ENCODE results near the gene AGMO. TPM values are rescaled to one million over a fixed set of nuclear protein-coding genes. Genes with fewer than 3 reads are reported as not detected.

Gene AGMO
- total and polyA plus RNA-seq, 4 donors = 21.6 to 46.6 (median 31.6) TPM

DNA sequence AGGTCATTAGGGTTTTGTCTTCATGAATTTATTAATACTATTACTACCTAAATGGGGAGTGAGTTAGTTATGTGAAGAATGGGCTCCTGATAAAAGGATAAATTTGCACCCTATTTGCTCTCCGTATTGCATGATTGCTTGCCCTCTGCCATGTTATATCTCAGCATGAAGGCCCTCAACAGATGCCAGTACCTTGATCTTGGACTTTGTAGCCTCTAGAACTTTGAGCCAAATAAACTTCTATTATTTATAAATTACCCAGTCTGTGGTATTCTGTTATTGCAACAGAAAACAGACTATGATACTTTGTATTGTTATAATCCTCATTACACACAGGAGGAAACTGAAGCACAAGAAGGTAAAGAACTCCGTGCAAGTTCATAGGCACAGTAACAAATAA lies 150.8 kb downstream of the AGMO start:
- TF ChIP-seq HNF4A (conservative IDR thresholded peaks at IDR 0.05) = peak; percentile 69 to 77
- no peak for TF ChIP-seq FOXA1 (IDR thresholded peaks at IDR 0.05)
- TF ChIP-seq NR2F2 (IDR thresholded peaks at IDR 0.05) = no peak
- no peak for TF ChIP-seq EGR1 (IDR thresholded peaks at IDR 0.05; ENCODE audit: low read depth in 2 of 2)
- TF ChIP-seq, protein P1, sequence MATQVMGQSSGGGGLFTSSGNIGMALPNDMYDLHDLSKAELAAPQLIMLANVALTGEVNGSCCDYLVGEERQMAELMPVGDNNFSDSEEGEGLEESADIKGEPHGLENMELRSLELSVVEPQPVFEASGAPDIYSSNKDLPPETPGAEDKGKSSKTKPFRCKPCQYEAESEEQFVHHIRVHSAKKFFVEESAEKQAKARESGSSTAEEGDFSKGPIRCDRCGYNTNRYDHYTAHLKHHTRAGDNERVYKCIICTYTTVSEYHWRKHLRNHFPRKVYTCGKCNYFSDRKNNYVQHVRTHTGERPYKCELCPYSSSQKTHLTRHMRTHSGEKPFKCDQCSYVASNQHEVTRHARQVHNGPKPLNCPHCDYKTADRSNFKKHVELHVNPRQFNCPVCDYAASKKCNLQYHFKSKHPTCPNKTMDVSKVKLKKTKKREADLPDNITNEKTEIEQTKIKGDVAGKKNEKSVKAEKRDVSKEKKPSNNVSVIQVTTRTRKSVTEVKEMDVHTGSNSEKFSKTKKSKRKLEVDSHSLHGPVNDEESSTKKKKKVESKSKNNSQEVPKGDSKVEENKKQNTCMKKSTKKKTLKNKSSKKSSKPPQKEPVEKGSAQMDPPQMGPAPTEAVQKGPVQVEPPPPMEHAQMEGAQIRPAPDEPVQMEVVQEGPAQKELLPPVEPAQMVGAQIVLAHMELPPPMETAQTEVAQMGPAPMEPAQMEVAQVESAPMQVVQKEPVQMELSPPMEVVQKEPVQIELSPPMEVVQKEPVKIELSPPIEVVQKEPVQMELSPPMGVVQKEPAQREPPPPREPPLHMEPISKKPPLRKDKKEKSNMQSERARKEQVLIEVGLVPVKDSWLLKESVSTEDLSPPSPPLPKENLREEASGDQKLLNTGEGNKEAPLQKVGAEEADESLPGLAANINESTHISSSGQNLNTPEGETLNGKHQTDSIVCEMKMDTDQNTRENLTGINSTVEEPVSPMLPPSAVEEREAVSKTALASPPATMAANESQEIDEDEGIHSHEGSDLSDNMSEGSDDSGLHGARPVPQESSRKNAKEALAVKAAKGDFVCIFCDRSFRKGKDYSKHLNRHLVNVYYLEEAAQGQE (IDR thresholded peaks at IDR 0.05) = no peak
- no peak for TF ChIP-seq TAF1 (conservative IDR thresholded peaks at IDR 0.05)
- TF ChIP-seq, protein P2, sequence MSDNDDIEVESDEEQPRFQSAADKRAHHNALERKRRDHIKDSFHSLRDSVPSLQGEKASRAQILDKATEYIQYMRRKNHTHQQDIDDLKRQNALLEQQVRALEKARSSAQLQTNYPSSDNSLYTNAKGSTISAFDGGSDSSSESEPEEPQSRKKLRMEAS (IDR thresholded peaks at IDR 0.05) = no peak
- TF ChIP-seq RAD21 (IDR thresholded peaks at IDR 0.05) = no peak
- peak; percentile 10 for TF ChIP-seq HNF4G (IDR thresholded peaks at IDR 0.05)
- TF ChIP-seq, protein P3, sequence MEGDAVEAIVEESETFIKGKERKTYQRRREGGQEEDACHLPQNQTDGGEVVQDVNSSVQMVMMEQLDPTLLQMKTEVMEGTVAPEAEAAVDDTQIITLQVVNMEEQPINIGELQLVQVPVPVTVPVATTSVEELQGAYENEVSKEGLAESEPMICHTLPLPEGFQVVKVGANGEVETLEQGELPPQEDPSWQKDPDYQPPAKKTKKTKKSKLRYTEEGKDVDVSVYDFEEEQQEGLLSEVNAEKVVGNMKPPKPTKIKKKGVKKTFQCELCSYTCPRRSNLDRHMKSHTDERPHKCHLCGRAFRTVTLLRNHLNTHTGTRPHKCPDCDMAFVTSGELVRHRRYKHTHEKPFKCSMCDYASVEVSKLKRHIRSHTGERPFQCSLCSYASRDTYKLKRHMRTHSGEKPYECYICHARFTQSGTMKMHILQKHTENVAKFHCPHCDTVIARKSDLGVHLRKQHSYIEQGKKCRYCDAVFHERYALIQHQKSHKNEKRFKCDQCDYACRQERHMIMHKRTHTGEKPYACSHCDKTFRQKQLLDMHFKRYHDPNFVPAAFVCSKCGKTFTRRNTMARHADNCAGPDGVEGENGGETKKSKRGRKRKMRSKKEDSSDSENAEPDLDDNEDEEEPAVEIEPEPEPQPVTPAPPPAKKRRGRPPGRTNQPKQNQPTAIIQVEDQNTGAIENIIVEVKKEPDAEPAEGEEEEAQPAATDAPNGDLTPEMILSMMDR (IDR thresholded peaks at IDR 0.05; ENCODE audit: low read depth, low read length, missing input control) = no peak
- TF ChIP-seq JUND (IDR thresholded peaks at IDR 0.05) = no peak
- peaks cover 0 to 3% (median 0%) of the 10 kb centered on the region in 4 donors for H3K36me3 ChIP-seq (ENCODE audit: control insufficient read depth in 4 of 4, insufficient read depth in 3 of 4, low read depth in 1 of 4, low read length in 3 of 4)
- no peak for DNase-seq (ENCODE audit: low spot score)
- WGBS = 70% methylated on average over 2 of the region's 2 CpGs
- no peak overlapping the region for H3K4me3 ChIP-seq (ENCODE audit: low read depth in 1 of 3, low read length in 3 of 3)
- peaks cover 0 to 8% (median 1%) of the 10 kb centered on the region in 4 donors for H3K4me1 ChIP-seq (ENCODE audit: control insufficient read depth in 4 of 4, insufficient read depth in 4 of 4, low read length in 3 of 4)
- no peak overlapping the region for H3K27ac ChIP-seq (ENCODE audit: low read depth in 1 of 2, low read length in 2 of 2)
- no peaks in the 10 kb centered on the region for H3K27me3 ChIP-seq (ENCODE audit: control insufficient read depth in 4 of 4, insufficient read depth in 4 of 4, low read length in 3 of 4)
- no peak overlapping the region for H3K9ac ChIP-seq (ENCODE audit: low read depth in 1 of 2, low read length in 2 of 2)
- H3K9me3 ChIP-seq (ENCODE audit: control insufficient read depth in 4 of 4, low read length in 3 of 4) = peaks cover 0 to 6% (median under 1%) of the 10 kb centered on the region in 4 donors

DNA sequence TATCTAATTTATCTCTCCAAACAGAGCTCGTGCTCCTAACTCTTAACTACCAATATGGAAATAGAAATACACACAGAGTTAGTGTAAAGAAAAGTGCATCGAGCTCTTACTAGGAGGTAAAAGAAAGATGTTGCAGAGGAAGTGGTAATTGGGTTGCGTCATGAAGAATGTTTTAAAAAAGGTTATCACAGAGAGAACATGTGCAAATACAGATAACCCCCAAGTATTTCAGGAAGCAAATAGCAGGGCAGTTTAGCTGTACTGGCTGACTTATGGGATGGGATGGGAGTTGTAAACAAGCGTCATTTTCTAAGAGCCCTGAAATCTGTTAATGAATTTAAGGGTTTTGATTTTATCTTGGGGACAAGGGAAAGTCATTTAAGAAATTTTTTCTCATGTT lies 153.9 kb downstream of the AGMO start:
- peaks cover 0 to 8% (median 1%) of the 10 kb centered on the region in 4 donors for H3K4me1 ChIP-seq (ENCODE audit: control insufficient read depth in 4 of 4, insufficient read depth in 4 of 4, low read length in 3 of 4)
- 29% methylated on average over 4 of the region's 4 CpGs for WGBS

More for the DNA sequence above, 153.9 kb downstream of the AGMO start:
- Histone ChIP-seq H3K27me3 (ENCODE audit: control insufficient read depth in 4 of 4, insufficient read depth in 4 of 4, low read length in 3 of 4) (no peaks in the 10 kb centered on the region), H3K36me3 (ENCODE audit: control insufficient read depth in 4 of 4, insufficient read depth in 3 of 4, low read depth in 1 of 4, low read length in 3 of 4) (no peaks in the 10 kb centered on the region), H3K9me3 (ENCODE audit: control insufficient read depth in 4 of 4, low read length in 3 of 4) (no peaks in the 10 kb centered on the region), H3K27ac (ENCODE audit: low read depth in 1 of 2, low read length in 2 of 2) (no peak overlapping the region), H3K9ac (ENCODE audit: low read depth in 1 of 2, low read length in 2 of 2) (no peak overlapping the region), H3K4me3 (ENCODE audit: low read depth in 1 of 3, low read length in 3 of 3) (no peak overlapping the region)
- no peak for DNase-seq (ENCODE audit: low spot score)
- TF ChIP-seq RXRA (IDR thresholded peaks at IDR 0.05) (no peak), HNF4G (IDR thresholded peaks at IDR 0.05) (no peak), JUND (IDR thresholded peaks at IDR 0.05) (no peak), NR2F2 (IDR thresholded peaks at IDR 0.05) (no peak), RAD21 (IDR thresholded peaks at IDR 0.05) (peak in 1 of 2 donors; percentile 5), FOXA1 (IDR thresholded peaks at IDR 0.05) (no peak), HNF4A (conservative IDR thresholded peaks at IDR 0.05) (peak; percentile 17 to 22)
- TF ChIP-seq, protein P2 (IDR thresholded peaks at IDR 0.05) = no peak
- TF ChIP-seq, protein P4, sequence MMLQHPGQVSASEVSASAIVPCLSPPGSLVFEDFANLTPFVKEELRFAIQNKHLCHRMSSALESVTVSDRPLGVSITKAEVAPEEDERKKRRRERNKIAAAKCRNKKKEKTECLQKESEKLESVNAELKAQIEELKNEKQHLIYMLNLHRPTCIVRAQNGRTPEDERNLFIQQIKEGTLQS (IDR thresholded peaks at IDR 0.05) = peak; percentile 15
- TF ChIP-seq, protein P1 (IDR thresholded peaks at IDR 0.05) = no peak

Data from liver (tissue), 9 donors.